H1 (cell line): ENCODE data around the gene AMOTL2. TPM values are rescaled to one million over a fixed set of nuclear protein-coding genes. Genes with fewer than 3 reads are reported as not detected.

Experiments used
- CTCF ChIA-PET: fragments of 300-600 bp; sonication (Branson Sonifier 250); formaldehyde crosslinking; loops from one replicate; lab custom pipeline; 2021; ENCODE audit not compliant: partially characterized antibody; lab: Charles Lee
- POLR2A ChIA-PET: fragments of 300-600 bp; sonication (Branson Sonifier 250); formaldehyde crosslinking; loops from one replicate; lab custom pipeline; 2021; ENCODE audit warnings: inconsistent platforms; ENCODE audit not compliant: partially characterized antibody; lab: Charles Lee
- DNase-seq, 2 experiments: peaks; one replicate each; pipeline versions ENCODE4 v3.0.0 to v3.0.0-alpha.2; 2010 to 2022; ENCODE audit warnings: low spot score in 2 of 2, low read depth in 1 of 2, mixed read lengths in 1 of 2
- FAIRE-seq: peaks from 2 replicates; lab custom pipeline; 2011; peaks lifted over from hg19 to GRCh38; lab: Jason Lieb, UNC
- H2AFZ ChIP-seq: 2 replicates; pipeline ENCODE4 v1.8.1; 2012; ENCODE audit warnings: low read length, inconsistent platforms
- H2AK5ac ChIP-seq: 2 replicates; pipeline ENCODE4 v1.6.1; 2013; ENCODE audit warnings: low read depth, low read length
- H2BK120ac ChIP-seq: replicated peaks from 2 replicates; pipeline ENCODE3; 2013; ENCODE audit warnings: low read depth, low read length, inconsistent platforms
- H2BK12ac ChIP-seq: 2 replicates; pipeline ENCODE4 v1.6.1; 2013; ENCODE audit warnings: low read depth, low read length
- H2BK15ac ChIP-seq: 2 replicates; pipeline ENCODE4 v1.6.1; 2013; ENCODE audit warnings: low read length
- H2BK20ac ChIP-seq: 2 replicates; pipeline ENCODE4 v1.6.1; 2013; ENCODE audit warnings: low read length
- H2BK5ac ChIP-seq: 2 replicates; pipeline ENCODE4 v1.6.1; 2013; ENCODE audit warnings: low read depth, low read length
- H3K14ac ChIP-seq: 2 replicates; pipeline ENCODE4 v1.6.1; 2013; ENCODE audit warnings: inconsistent platforms; ENCODE audit not compliant: insufficient read length
- H3K18ac ChIP-seq: 2 replicates; pipeline ENCODE4 v1.6.1; 2013; ENCODE audit warnings: low read length; ENCODE audit errors: extremely low read depth
- H3K23ac ChIP-seq: 2 replicates; pipeline ENCODE4 v1.6.1; 2013; ENCODE audit warnings: inconsistent platforms; ENCODE audit not compliant: insufficient read length
- H3K23me2 ChIP-seq: 2 replicates; pipeline ENCODE4 v1.6.1; 2013; ENCODE audit warnings: low read depth, low read length
- H3K27ac ChIP-seq: 2 replicates; pipeline ENCODE4 v1.6.1; 2011; ENCODE audit warnings: low read depth, low read length, inconsistent platforms
- H3K27me3 ChIP-seq, 4 experiments: replicated peaks in 1 of 4; 1 replicate in 1 of 4; 2 replicates in 3 of 4; pipeline versions ENCODE4 v1.6.1 to v1.8.1; 2011 to 2013; ENCODE audit warnings: low read length in 3 of 4, mild to moderate bottlenecking in 3 of 4, inconsistent platforms in 2 of 4, mixed read lengths in 2 of 4, moderate library complexity in 1 of 4; ENCODE audit not compliant: control insufficient read depth in 3 of 4, insufficient read depth in 3 of 4; ENCODE audit errors: extremely low read depth in 1 of 4
- H3K36me3 ChIP-seq, 4 experiments: 2 replicates each; pipeline versions ENCODE4 v1.6.1 to v1.8.1; 2011 to 2013; ENCODE audit warnings: mild to moderate bottlenecking in 4 of 4, low read length in 3 of 4, moderate library complexity in 2 of 4, control low read depth in 1 of 4, inconsistent platforms in 1 of 4; ENCODE audit not compliant: insufficient read depth in 4 of 4, control insufficient read depth in 2 of 4
- H3K4ac ChIP-seq: replicated peaks from 2 replicates; pipeline ENCODE3; 2013; ENCODE audit warnings: low read length, low read depth, mixed read lengths, inconsistent platforms; ENCODE audit not compliant: insufficient read length
- H3K4me1 ChIP-seq, 4 experiments: replicated peaks in 1 of 4; 1 replicate in 1 of 4; 2 replicates in 3 of 4; pipeline versions ENCODE4 v1.6.1 to v1.8.1; 2011 to 2013; ENCODE audit warnings: low read length in 3 of 4, inconsistent platforms in 2 of 4, mixed read lengths in 1 of 4; ENCODE audit not compliant: insufficient read depth in 4 of 4, control insufficient read depth in 3 of 4
- H3K4me2 ChIP-seq, 2 experiments: 2 replicates each; pipeline versions ENCODE4 v1.6.1 to v1.8.1; 2011 to 2013; ENCODE audit warnings: low read depth in 2 of 2, low read length in 2 of 2, control low read depth in 1 of 2, inconsistent platforms in 1 of 2, mild to moderate bottlenecking in 1 of 2; ENCODE audit not compliant: insufficient read depth in 1 of 2
- H3K4me3 ChIP-seq, 4 experiments: fragments of 200-600, 300-600 bp in 1 of 4; sonication (generic), shearing (Covaris generic), sonication (Bioruptor Twin) in 1 of 4; 2 replicates each; pipeline versions ENCODE4 v1.5.1 to v1.8.1; 2011 to 2016; ENCODE audit warnings: low read length in 4 of 4, low read depth in 3 of 4, control low read depth in 2 of 4, inconsistent platforms in 2 of 4, mild to moderate bottlenecking in 2 of 4, mixed read lengths in 1 of 4, moderate library complexity in 1 of 4; ENCODE audit not compliant: insufficient read depth in 2 of 4; ENCODE audit errors: extremely low read depth in 1 of 4
- H3K56ac ChIP-seq: replicated peaks from 2 replicates; pipeline ENCODE3; 2013; ENCODE audit warnings: low read depth, mild to moderate bottlenecking, mixed read lengths, low read length, inconsistent platforms; ENCODE audit not compliant: insufficient read length
- H3K79me1 ChIP-seq: 2 replicates; pipeline ENCODE4 v1.6.1; 2013; ENCODE audit warnings: low read depth, low read length, control low read depth
- H3K79me2 ChIP-seq, 2 experiments: 2 replicates each; pipeline versions ENCODE4 v1.6.1 to v1.8.1; 2012 to 2013; ENCODE audit warnings: low read length in 2 of 2, mild to moderate bottlenecking in 2 of 2, inconsistent platforms in 1 of 2; ENCODE audit not compliant: insufficient read depth in 2 of 2, control insufficient read depth in 1 of 2
- H3K9ac ChIP-seq, 4 experiments: replicated peaks in 1 of 4; 1 replicate in 1 of 4; 2 replicates in 3 of 4; pipeline versions ENCODE4 v1.6.1 to v1.8.1; 2011 to 2013; ENCODE audit warnings: low read depth in 3 of 4, low read length in 3 of 4, control low read depth in 2 of 4, mild to moderate bottlenecking in 2 of 4, moderate library complexity in 2 of 4, inconsistent platforms in 1 of 4; ENCODE audit errors: extremely low read depth in 1 of 4
- H3K9me3 ChIP-seq, 2 experiments: 2 replicates each; pipeline versions ENCODE4 v1.6.1 to v1.8.1; 2012 to 2013; ENCODE audit warnings: mild to moderate bottlenecking in 2 of 2, moderate library complexity in 2 of 2, control low read depth in 1 of 2, inconsistent platforms in 1 of 2, low read depth in 1 of 2, low read length in 1 of 2, mixed read lengths in 1 of 2; ENCODE audit not compliant: insufficient read depth in 2 of 2
- H4K20me1 ChIP-seq, 2 experiments: replicated peaks in 1 of 2; 2 replicates each; pipeline versions ENCODE3 to v1.8.1; 2011 to 2013; ENCODE audit warnings: inconsistent platforms in 2 of 2, low read length in 2 of 2, mild to moderate bottlenecking in 1 of 2; ENCODE audit not compliant: insufficient read depth in 2 of 2, control insufficient read depth in 1 of 2
- H4K5ac ChIP-seq: 2 replicates; pipeline ENCODE4 v1.6.1; 2013; ENCODE audit warnings: low read length, low read depth, mixed read lengths, inconsistent platforms; ENCODE audit not compliant: insufficient read length
- H4K8ac ChIP-seq: 2 replicates; pipeline ENCODE4 v1.8.0; 2013; ENCODE audit warnings: mild to moderate bottlenecking, moderate library complexity, low read length, inconsistent platforms; ENCODE audit not compliant: insufficient read depth; ENCODE audit errors: extremely low read depth
- H4K91ac ChIP-seq: replicated peaks from 2 replicates; pipeline ENCODE3; 2013; ENCODE audit warnings: low read length, mixed read lengths, inconsistent platforms; ENCODE audit not compliant: insufficient read length
- CBX8 ChIP-seq: fragments of 300-800, 300-1000 bp; sonication (generic); IDR thresholded peaks from 2 replicates; pipeline ENCODE4 v1.7.1; 2016; ENCODE audit warnings: low read depth, low read length, borderline replicate concordance
- KDM4A ChIP-seq: IDR thresholded peaks from one replicate; pipeline ENCODE4 v1.7.1; 2012; ENCODE audit warnings: low read depth, mild to moderate bottlenecking, moderate library complexity, low read length, inconsistent platforms; ENCODE audit not compliant: severe bottlenecking
- POLR2AphosphoS5 ChIP-seq: IDR thresholded peaks from 2 replicates; pipeline ENCODE4 v1.6.1; 2011; ENCODE audit warnings: low read depth, low read length
- RAD21 ChIP-seq, 2 experiments: IDR thresholded peaks in 1 of 2; conservative IDR thresholded peaks in 1 of 2; 2 replicates each; pipeline ENCODE4 v1.6.1; 2011; ENCODE audit warnings: low read depth in 2 of 2, low read length in 2 of 2, improper control_type of control experiment in 1 of 2, inconsistent platforms in 1 of 2, mild to moderate bottlenecking in 1 of 2, moderate library complexity in 1 of 2
- USF2 ChIP-seq: IDR thresholded peaks from 2 replicates; pipeline ENCODE4 v1.6.1; 2011; ENCODE audit warnings: low read length, improper control_type of control experiment
- WGBS, 2 experiments: shearing (Covaris generic) in 1 of 2; methylation state at CpG; one replicate each; pipeline versions ENCODE4 v1.1.6 to v1.1.7; 2013 to 2015; ENCODE audit warnings: low lambda C conversion rate in 2 of 2, mixed read lengths in 2 of 2, inconsistent platforms in 1 of 2, low coverage in 1 of 2, missing lambda C conversion rate in 1 of 2; ENCODE audit not compliant: insufficient replicate concordance in 2 of 2, insufficient coverage in 1 of 2, insufficient read length in 1 of 2; ENCODE audit errors: extremely low coverage in 1 of 2, missing lambda C conversion rate in 1 of 2; 5-methylcytosine and 5-hydroxymethylcytosine counted together
- polyA plus RNA-seq, 7 experiments: library from polyadenylated mRNA; depleted of rRNA in 3 of 7; stranded (reverse) in 5 of 7; unstranded in 2 of 7; fragments of >200 nt in 5 of 7; fragments of 200-250 nt in 2 of 7; gene quantifications; 1 replicate in 5 of 7; 2 replicates in 1 of 7; 4 replicates in 1 of 7; pipeline versions ENCODE4 v1.2.1 to v1.2.3, GENCODE V29; 2011 to 2013; ENCODE audit warnings: missing spikeins in 2 of 7, mixed read lengths in 2 of 7
- total RNA-seq: library from RNA; stranded (reverse); fragmentation: NEBNext Ultra II Directional; extraction: Animal tissue kit (Norgen Biotek cat#: 25700); gene quantifications from 2 replicates; pipeline ENCODE4 v1.2.1, GENCODE V29; 2021

Gene AMOTL2
- total and polyA plus RNA-seq, 2 of the 8 experiments (the other 6 are each of a cell fraction or from before 2014, with no cell fraction given), result 19.0 to 63.7 TPM

DNA sequence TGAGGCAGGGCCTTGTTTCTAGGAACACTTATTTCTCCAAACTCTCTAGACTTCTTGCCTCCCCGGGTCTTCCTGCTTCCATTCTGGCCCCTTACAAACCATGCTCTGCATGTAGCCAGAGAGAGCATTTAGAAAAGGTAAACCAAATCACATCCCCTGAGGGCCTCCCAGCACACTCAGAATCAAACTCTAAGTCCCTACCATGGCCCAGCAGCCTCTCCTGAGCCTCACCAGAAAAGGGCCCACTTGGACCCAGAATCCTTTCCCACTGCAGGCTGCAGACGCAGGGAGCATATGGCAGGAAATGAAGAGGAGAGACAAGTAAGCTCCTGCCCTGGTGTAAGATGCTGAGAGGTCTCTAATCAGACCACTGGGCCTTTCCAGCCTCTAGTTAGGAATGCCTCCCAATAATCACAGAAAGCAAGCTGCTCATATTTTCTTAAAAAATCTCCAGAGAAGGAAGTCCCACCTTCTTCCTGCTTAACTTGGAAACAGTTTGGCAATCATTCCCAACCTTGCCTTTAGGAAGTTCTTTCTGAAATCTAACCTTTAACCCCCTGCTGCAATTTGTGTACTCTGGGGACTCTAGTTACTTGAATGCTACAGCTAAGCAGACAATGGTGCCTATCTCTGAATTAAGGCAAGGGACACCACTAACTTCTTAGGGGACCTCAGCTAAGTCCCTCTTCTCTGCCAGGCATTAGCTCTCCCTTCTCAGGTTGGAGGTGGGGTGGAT is 4.2 kb downstream of the AMOTL2 start:
- no peak overlapping the region for H3K14ac ChIP-seq
- no peaks in the 10 kb centered on the region for H3K9me3 ChIP-seq
- H4K91ac ChIP-seq, result no peak overlapping the region
- no peak overlapping the region for H3K27ac ChIP-seq
- no peak overlapping the region for H3K9ac ChIP-seq
- no peak overlapping the region for H3K4ac ChIP-seq
- no peak overlapping the region for H3K56ac ChIP-seq
- H3K79me2 ChIP-seq, result peaks cover 0 to 33% of the 10 kb centered on the region in 2 experiments; a peak in 2 of 4 replicates
- peaks cover 22% of the 10 kb centered on the region in 2 experiments for H4K20me1 ChIP-seq
- H2AK5ac ChIP-seq, result no peak overlapping the region
- CTCF ChIA-PET, result interaction anchor here (0.5 to 14.7 kb wide), 10 partner anchors 8 to 146 kb away, joined by 3 to 144 read pairs (median 7); no protein-coding TSS in a partner anchor
- H4K8ac ChIP-seq, result no peak overlapping the region
- 89% methylated on average over 2 of the region's 2 CpGs; no CpG with 5 or more reads in 1 of the 2 experiments for WGBS, 2 experiments
- peaks cover 31 to 68% (median 52%) of the 10 kb centered on the region in 4 experiments for H3K36me3 ChIP-seq
- no peak overlapping the region for H2BK5ac ChIP-seq
- H4K5ac ChIP-seq, result no peak overlapping the region
- no peak for TF ChIP-seq RAD21 (IDR thresholded peaks at IDR 0.05 in 1 of 2, conservative IDR thresholded peaks at IDR 0.05 in 1 of 2; ENCODE audit: low read depth in 2 of 2, low read length in 2 of 2)
- TF ChIP-seq POLR2AphosphoS5, result 0 out of 2 replicates have a peak, but pooled peaks have one; percentile 24
- TF ChIP-seq KDM4A, result no peak
- no peak for TF ChIP-seq CBX8
- no peak for TF ChIP-seq USF2
- H2AFZ ChIP-seq, result no peak overlapping the region
- DNase-seq (no peak), FAIRE-seq (no peak)
- no peak overlapping the region for H3K18ac ChIP-seq
- POLR2A ChIA-PET, result interaction anchor here (0.8 to 45.2 kb wide), 18 partner anchors 11 to 116 kb away, joined by 3 to 1731 read pairs (median 4); partner anchors contain the start of genes ANAPC13 and CEP63
- H2BK15ac ChIP-seq, result no peak overlapping the region
- H2BK20ac ChIP-seq, result no peak overlapping the region; the same call in 1 of the 2 replicates
- H3K4me1 ChIP-seq, result peaks cover 10 to 26% (median 20%) of the 10 kb centered on the region in 4 experiments
- no peak overlapping the region for H3K4me3 ChIP-seq
- H3K4me2 ChIP-seq, result no peak overlapping the region
- H3K23ac ChIP-seq, result no peak overlapping the region
- peaks cover 11% of the 10 kb centered on the region; the same call in 1 of the 2 replicates for H3K23me2 ChIP-seq
- no peak overlapping the region for H2BK12ac ChIP-seq
- peaks cover 7% of the 10 kb centered on the region for H3K79me1 ChIP-seq
- H2BK120ac ChIP-seq, result no peak overlapping the region
- H3K27me3 ChIP-seq, result peaks cover 0 to 2% (median under 1%) of the 10 kb centered on the region in 4 experiments; a peak in 4 of 7 replicates
